IPS-NIHi11 (cell line): ENCODE measurements around the gene FRA10AC1.

Source experiments
- DNase-seq: peaks from one replicate; pipeline ENCODE4 v3.0.0; 2012; ENCODE audit warnings: mixed read lengths, low spot score

FRA10AC1 gene

GRCh38 chr10:93702210-93703001, at the start of gene FRA10AC1:
TSS of gene FRA10AC1 (minus strand) at chr10:93702592. CDS start at chr10:93700106, 2,486 bp downstream.
- DNase-seq: peak; percentile 97

DNA sequence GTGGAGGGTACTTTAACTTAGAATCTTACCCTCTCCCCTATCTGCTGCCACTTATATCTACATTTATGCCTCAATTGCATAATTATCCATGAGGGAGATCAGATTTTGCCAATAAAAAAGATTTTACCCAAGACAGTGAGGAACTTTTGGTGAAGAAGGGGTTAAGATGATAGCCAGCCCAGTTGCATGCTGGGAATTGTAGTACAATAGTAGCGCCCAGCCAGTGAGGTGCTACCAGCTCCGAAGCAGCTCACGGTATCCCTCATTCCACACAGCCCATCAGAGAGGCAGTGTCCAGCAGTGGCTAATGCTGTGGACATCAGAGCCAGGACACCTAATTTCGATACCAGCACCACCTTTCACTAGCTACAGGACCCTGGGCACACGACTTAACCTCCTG, 49.4 kb upstream of the FRA10AC1 start:
- DNase-seq: peak; percentile 75

DNA sequence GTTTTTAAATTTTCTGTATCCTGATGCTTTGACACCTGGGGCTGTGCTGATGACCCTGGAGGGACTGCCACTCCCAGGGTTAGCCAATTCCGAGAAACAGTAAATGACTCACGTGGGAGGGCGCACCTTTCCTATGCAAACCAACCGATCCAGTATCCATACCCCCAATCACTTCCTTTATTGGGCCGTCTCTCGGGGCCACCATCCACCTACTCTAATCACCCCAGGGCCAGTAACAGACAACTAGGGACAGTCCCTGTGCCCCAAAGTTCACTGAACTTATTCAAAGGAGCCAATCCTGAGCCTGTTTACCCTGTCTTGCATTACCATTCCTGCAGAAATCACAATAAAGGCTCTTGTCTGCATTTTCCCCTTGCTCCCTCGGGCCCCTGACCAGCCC, 48.7 kb upstream of the FRA10AC1 start:
- no peak for DNase-seq

DNA sequence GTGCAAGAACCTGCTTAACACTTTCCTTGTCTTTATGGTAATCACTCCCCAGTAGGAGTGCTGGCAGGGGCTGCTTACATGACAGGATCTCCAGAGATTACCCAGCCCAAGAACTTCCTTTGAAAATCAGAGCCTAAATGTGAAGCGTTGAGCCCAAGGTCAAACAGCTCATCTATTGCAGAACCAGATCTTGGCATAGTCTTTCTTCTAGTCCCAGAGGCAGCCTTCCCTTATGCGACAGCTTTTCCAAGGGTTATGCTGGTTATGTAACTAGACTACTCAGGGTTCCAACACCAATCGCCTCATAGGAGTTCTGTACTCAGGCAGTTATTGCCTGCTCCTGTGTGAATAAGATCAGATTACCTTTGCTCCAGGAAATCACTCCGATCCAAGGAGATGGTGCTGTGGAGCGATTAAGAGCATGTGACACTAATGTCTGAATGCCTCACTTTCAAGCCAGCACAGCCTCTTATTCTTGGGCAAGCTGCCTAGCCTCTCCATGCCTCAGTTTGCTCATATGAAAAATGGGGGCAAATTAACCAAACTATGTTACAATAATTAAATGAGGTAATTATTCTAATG, 46.9 kb upstream of the FRA10AC1 start:
- DNase-seq: peak; percentile 60

DNA sequence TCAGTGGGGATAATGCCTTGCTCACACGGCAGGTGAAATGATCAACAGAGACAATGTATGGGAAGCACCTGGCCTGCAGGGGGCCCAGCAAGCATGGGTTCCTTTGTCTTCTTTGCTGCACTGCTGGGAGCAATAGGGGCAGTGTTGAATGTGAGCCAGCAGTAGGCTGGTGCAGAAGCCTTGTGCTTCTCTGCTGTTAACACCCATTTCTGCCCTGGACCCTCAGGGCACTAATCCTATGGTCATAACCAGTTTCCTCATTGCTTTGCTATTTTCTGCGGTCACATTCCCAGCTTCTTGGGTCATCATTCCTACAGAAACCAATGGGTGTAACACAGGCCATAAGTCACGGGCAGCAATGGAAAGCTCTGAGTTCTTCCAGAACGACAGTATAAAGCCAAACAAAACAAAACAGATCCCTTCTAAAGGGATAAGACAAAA, 44.5 kb upstream of the FRA10AC1 start:
- peak; percentile 74 for DNase-seq

- DNase-seq: peak; percentile 79
These were observed 43.1 kb upstream of the FRA10AC1 start for GRCh38 chr10:93745408-93746065.

GRCh38 chr10:93742633-93743349, 40.4 kb upstream of the FRA10AC1 start:
- no peak for DNase-seq

DNA sequence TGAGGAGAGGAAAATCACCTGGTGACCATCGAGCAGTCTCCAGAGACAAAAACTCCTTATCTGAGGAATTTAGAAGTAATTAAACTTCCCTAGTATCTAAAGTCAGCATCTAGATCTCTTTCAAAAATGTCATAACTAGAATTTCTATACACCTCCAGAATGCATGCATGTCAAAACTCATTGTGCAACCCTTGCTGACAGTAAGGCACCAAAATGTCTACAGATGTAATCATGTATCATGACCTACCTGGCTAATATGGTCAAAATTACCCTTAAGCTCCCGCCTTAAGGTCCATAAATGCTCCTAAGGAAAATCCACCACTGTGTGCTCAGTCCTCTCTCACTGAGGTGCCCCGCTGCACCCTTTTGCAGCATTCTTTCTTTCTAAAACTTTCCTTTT, 39.0 kb upstream of the FRA10AC1 start:
- DNase-seq: no peak

- DNase-seq: no peak
These were observed 23.6 kb upstream of the FRA10AC1 start for GRCh38 chr10:93726024-93726423.

- no peak for DNase-seq
These were observed 20.8 kb upstream of the FRA10AC1 start for GRCh38 chr10:93723153-93723552.

DNA sequence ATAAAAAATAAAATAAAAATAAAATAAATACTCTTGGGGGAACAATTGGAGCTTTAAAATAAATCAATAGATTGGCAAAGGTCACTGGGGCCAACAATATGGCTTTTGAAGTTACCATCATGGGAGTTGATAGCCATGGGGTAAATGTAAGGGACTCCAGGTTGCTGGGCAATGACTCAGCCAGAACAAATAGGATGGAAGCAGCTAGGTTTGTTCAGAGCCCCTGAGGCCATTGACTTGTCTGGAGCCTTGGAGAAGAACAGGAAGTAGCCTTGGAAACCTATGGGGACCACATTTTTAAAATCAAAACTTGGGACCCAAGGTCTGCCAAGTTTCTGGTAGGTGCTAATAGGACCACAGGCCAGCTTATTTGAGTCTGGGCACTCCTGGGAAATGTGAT, 20.2 kb upstream of the FRA10AC1 start:
- DNase-seq: no peak

GRCh38 chr10:93719901-93720300, 17.5 kb upstream of the FRA10AC1 start:
- DNase-seq: no peak

DNA sequence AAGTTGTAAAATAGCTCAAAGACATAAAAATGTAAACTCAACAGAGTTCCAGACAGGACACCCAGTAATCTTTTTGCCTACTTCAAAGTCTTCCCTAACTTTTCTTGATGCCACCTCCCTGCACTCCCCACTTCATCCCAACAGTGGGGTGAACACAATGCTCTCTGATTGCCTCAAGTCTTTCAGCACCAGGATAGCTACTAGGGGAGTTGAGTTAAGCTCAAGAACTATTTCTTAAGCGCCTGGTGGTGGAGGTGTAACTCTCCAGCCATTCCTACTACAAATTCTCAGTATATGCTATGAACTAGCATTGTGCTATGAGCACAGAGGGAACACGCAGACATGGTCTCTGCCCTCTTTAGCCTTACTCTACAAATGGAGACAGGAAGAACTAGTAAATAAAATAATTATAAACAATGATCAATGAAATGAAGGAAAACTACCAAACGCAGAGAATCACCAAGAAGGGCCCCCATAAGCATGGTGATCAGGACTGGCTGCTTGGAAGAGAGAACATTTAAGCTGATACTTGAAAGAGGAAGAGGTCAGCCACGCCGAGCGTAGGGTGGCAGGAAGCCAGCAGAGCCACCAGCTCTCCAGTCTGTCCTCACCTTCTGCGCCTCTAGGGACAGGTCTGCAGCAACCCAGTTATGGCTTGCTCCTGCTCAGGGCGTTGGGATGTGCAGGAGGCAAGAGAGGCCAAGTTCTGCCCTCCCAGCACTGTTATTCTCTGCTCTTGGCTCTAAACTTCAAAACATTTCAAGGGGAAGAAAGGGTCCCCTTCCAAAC, 16.7 kb upstream of the FRA10AC1 start:
- DNase-seq: peak; percentile 41

GRCh38 chr10:93716766-93717165, 14.4 kb upstream of the FRA10AC1 start:
- no peak for DNase-seq

DNA sequence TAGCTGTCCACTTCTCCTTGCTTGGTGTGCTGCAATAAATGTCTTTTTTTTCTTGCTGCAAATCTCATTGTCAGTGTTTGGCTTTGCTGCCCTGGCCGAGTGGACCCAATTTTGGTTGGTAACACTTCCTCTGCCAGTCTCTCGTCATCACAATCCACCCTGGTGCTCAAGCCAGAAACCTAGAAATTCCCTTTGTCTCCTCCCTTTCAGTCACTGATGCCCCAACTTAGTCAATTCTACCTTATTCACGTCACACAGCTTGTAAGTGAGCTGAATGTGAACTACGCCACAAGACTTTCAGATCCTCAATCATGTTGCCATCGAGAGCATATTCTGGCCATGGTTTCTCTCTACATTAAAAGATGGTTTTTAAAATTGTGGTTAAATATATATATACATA, 13.0 kb upstream of the FRA10AC1 start:
- no peak for DNase-seq

- no peak for DNase-seq
These were observed 10.2 kb upstream of the FRA10AC1 start for GRCh38 chr10:93712593-93712992.

- DNase-seq: no peak
These were observed 9.5 kb upstream of the FRA10AC1 start for GRCh38 chr10:93711891-93712290.

DNA sequence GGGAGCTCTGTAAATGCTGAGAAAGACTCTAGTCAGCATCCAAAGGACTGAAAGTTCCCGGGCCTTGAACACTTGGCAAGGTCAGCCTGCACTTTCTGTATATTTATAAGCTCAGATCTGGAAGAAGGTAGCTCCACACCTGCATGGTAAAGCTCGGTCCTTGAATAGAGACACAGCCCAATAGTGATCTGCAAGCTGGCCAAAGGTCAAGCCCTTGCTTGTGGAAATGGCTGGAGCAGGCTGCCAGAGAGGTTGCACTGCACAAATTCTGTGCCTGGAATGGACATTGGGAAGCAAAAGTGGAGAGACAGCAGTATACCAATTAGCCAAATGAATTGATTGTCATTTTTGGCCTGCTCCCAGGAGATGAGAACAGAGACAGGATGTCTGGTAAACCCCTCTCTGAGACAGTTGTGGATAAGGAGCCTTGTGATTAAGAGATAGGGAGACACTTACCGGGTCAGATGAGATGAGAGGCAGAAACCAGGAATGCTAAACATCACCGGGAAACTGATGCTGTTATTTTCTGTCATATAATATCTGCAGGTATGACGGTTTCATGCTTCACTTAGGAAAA, 8.0 kb upstream of the FRA10AC1 start:
- no peak for DNase-seq

DNA sequence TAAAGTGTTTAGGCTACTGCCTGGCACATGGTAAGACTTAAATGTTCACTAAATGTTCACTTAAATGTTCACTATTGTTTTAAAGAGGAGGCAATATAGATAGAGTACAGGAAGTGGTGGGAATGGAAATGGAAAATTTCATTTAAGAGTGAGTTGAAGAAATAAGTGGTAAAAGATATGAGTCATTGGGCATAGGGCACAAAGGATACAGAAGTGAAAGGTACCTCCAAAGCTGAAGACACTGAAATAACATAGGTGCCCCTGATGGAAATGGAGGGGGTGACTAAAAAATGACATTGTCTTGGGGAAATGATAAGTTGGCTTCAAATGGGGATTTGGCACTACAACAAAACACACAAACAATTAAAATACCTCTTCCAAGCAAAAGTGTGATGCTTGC, 5.2 kb upstream of the FRA10AC1 start:
- no peak for DNase-seq

- no peak for DNase-seq
These were observed 2.1 kb upstream of the FRA10AC1 start for GRCh38 chr10:93704451-93704850.

GRCh38 chr10:93703841-93704240, 1.4 kb upstream of the FRA10AC1 start:
- no peak for DNase-seq
